Measurements from ENCODE around the gene BCOR. TPM values are rescaled to one million over a fixed set of nuclear protein-coding genes. Genes with fewer than 3 reads are reported as not detected.

BCOR gene
- total and polyA plus RNA-seq, 9 of the 15 experiments (the other 6 are each of a cell fraction or from before 2014, with no cell fraction given): 27.5 to 113 (median 37.6) TPM

- TF ChIP-seq MAZ (CRISPR knock-in tag; conservative IDR thresholded peaks at IDR 0.05 in 1 of 2, IDR thresholded peaks at IDR 0.05 in 1 of 2) (peak in 1 of 2 experiments; percentile 82; a peak in 1 of 4 replicates), HDAC8 (tag; IDR thresholded peaks at IDR 0.05) (no peak), NCOA6 (IDR thresholded peaks at IDR 0.05) (no peak), CBX8 (IDR thresholded peaks at IDR 0.05; ENCODE audit: borderline replicate concordance, extremely low read depth, low read depth, low read length, poor library complexity, severe bottlenecking) (no peak), ZNF408 (CRISPR knock-in tag; IDR thresholded peaks at IDR 0.05; ENCODE audit: low read depth) (no peak), ZNF3 (CRISPR knock-in tag; IDR thresholded peaks at IDR 0.05) (no peak), RAD51 (IDR thresholded peaks at IDR 0.05; ENCODE audit: borderline replicate concordance, low read depth) (no peak), GABPA (tag; conservative IDR thresholded peaks at IDR 0.05; ENCODE audit: low read depth) (peak; percentile 56), SMARCE1 (IDR thresholded peaks at IDR 0.05) (no peak), ZNF77 (CRISPR knock-in tag; IDR thresholded peaks at IDR 0.05) (no peak), EZH2 (IDR thresholded peaks at IDR 0.05; ENCODE audit: borderline replicate concordance, low read depth, low read length) (no peak), ZNF41 (CRISPR knock-in tag; conservative IDR thresholded peaks at IDR 0.05) (no peak), PHB2 (IDR thresholded peaks at IDR 0.05; ENCODE audit: low read depth) (no peak), SNIP1 (IDR thresholded peaks at IDR 0.05; ENCODE audit: low read depth) (no peak), POLR2H (tag; IDR thresholded peaks at IDR 0.05; ENCODE audit: low read depth) (no peak), MYNN (IDR thresholded peaks at IDR 0.05) (no peak), MYNN (CRISPR knock-in tag; IDR thresholded peaks at IDR 0.05) (no peak), CTCFL (IDR thresholded peaks at IDR 0.05; ENCODE audit: borderline replicate concordance, insufficient read depth, low read depth, low read length, poor library complexity, severe bottlenecking) (no peak), BCLAF1 (IDR thresholded peaks at IDR 0.05; ENCODE audit: borderline replicate concordance in 1 of 2, control insufficient read depth in 1 of 2, low read depth in 2 of 2, low read length in 1 of 2) (no peak), MYC (IDR thresholded peaks at IDR 0.05; ENCODE audit: low read depth, low read length) (peak; percentile 34; the same call in 1 of the 2 replicates), MYC (CRISPR knock-in tag; IDR thresholded peaks at IDR 0.05; ENCODE audit: borderline replicate concordance, low read depth) (peak; percentile 81; the same call in 1 of the 2 replicates)
These were observed 7.5 kb upstream of the BCOR start (continued) for GRCh38 chrX:40104985-40105834.
